AG04449 (cell line): ENCODE data around the gene PRMT7.
A peak's percentile ranks its signal among the peaks of the same experiment; 100 is the strongest.

Experiments used
- CTCF ChIA-PET: fragments of 350-600 bp; formaldehyde crosslinking; extraction: SDS; loops from one replicate; lab custom pipeline; 2021; ENCODE audit warnings: antibody characterized with exemption; lab: Yijun Ruan, JAX
- POLR2A ChIA-PET: fragments of 400-600, 350-600 bp; formaldehyde crosslinking; extraction: SDS; loops from one replicate; lab custom pipeline; 2020; ENCODE audit warnings: antibody characterized with exemption, inconsistent platforms; lab: Yijun Ruan, JAX
- DNase-seq: peaks from one replicate; pipeline ENCODE4 v3.0.0-alpha.2; 2010; ENCODE audit warnings: low read depth, low spot score
- H3K4me3 ChIP-seq: 2 replicates; pipeline ENCODE4 v1.5.1; 2011; ENCODE audit warnings: low read depth, mild to moderate bottlenecking, control low read depth, low read length
- TF ChIP-seq, protein P1 (sequence below): IDR thresholded peaks from one replicate; pipeline ENCODE4 v1.5.1; 2011; ENCODE audit warnings: mild to moderate bottlenecking, moderate library complexity, low read length, control low read depth, inconsistent platforms; ENCODE audit not compliant: insufficient read depth; ENCODE audit errors: missing control alignments

Gene PRMT7, protein sequence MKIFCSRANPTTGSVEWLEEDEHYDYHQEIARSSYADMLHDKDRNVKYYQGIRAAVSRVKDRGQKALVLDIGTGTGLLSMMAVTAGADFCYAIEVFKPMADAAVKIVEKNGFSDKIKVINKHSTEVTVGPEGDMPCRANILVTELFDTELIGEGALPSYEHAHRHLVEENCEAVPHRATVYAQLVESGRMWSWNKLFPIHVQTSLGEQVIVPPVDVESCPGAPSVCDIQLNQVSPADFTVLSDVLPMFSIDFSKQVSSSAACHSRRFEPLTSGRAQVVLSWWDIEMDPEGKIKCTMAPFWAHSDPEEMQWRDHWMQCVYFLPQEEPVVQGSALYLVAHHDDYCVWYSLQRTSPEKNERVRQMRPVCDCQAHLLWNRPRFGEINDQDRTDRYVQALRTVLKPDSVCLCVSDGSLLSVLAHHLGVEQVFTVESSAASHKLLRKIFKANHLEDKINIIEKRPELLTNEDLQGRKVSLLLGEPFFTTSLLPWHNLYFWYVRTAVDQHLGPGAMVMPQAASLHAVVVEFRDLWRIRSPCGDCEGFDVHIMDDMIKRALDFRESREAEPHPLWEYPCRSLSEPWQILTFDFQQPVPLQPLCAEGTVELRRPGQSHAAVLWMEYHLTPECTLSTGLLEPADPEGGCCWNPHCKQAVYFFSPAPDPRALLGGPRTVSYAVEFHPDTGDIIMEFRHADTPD

DNA sequence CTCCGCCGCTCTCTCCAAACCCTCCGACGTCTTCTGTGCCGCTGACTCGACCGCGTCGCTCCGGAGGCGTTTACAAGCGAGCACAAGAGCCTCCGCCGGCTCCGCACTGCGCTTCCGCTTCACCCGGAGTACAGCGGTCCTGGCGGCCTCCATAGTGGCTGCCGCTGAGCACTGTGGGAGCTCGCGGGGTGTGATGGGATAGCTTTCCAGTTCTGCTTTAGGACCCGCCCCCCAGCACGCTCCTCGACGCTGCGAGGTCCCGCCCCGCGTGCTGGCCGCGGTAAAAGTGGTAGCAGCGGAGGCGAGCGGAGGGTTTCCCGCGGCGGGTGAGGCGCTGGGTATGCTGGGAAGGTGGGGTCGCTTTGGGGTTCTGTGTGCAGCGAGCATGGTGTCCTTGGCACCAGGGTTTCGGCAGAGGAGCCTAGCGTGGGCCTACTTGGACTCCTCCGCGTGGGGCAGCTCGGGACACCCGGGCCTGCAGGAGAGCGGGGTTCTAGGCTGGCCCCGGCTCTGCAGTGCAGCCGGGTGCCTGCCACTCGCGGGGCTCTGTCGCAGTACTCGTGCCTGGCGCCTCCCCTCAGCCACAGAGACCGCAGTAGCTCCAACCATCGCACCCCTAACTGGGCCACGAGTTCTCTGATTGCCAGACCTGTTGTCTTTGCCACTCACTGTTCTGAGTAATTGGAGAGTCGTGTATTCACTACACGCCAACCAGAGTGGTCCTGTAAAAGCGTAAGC is at the start of gene PRMT7, which contains the start of gene SLC7A6OS:
TSS of gene PRMT7 (plus strand) at position 246 of the 738 bp plus-strand sequence. CDS start 4,961 bp downstream, outside the sequence.
TSS of gene SLC7A6OS (minus strand) at position 173 of the 738 bp plus-strand sequence. CDS start at position 153, 20 bp downstream.
- no peak for DNase-seq
- ChIA-PET POLR2A (interaction anchor here (0.7 to 1.8 kb wide), 12 partner anchors 9 to 74 kb away, joined by 3 to 19 read pairs (median 6); partner anchors contain the start of genes PLA2G15 and SLC7A6), CTCF (interaction anchor here (1.0 to 2.4 kb wide), 6 partner anchors 10 to 211 kb away, joined by 3 to 34 read pairs (median 4); partner anchors contain the start of gene SLC7A6)
- peak within 1 kb of the TSS; percentile 96 for H3K4me3 ChIP-seq
- TF ChIP-seq, protein P1, sequence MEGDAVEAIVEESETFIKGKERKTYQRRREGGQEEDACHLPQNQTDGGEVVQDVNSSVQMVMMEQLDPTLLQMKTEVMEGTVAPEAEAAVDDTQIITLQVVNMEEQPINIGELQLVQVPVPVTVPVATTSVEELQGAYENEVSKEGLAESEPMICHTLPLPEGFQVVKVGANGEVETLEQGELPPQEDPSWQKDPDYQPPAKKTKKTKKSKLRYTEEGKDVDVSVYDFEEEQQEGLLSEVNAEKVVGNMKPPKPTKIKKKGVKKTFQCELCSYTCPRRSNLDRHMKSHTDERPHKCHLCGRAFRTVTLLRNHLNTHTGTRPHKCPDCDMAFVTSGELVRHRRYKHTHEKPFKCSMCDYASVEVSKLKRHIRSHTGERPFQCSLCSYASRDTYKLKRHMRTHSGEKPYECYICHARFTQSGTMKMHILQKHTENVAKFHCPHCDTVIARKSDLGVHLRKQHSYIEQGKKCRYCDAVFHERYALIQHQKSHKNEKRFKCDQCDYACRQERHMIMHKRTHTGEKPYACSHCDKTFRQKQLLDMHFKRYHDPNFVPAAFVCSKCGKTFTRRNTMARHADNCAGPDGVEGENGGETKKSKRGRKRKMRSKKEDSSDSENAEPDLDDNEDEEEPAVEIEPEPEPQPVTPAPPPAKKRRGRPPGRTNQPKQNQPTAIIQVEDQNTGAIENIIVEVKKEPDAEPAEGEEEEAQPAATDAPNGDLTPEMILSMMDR = no peak

DNA sequence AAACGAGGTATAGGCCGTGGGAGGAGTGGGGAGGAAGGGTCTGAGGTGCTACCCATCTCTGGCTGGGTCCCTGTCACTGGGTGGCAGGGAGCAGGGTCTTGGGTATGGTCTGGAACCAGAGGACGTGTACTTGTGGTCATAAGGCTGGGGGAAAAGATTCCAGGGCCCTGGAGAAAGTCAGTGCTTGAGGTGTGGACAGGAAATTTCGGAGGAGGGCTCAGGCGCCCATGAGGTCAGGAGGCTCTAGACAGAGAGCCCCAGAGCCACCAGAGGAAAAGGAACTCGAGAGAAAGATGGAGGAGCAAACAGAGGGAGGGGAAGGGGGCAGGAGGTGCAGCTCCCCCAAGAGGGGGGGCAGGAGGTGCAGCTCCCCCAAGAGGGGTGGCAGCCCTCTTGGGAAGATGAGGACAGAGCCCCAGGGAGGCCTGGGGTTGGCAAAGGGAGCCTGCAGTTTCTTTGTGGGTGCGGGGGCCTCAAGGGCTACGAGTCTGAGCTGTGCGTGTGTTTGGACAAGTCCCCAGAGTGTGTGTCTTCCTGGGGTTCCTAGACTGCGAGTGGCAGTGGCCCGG is 47.2 kb upstream of the PRMT7 start:
- ChIA-PET POLR2A (interaction anchor here (0.8 to 3.2 kb wide), 16 partner anchors 9 to 199 kb away, joined by 3 to 20 read pairs (median 4); partner anchors contain the start of genes PLA2G15, PRMT7 and SLC7A6OS), CTCF (interaction anchor here (0.8 to 8.9 kb wide), 24 partner anchors 11 to 264 kb away, joined by 3 to 374 read pairs (median 10); partner anchors contain the start of genes ESRP2, PLA2G15, PRMT7 and SLC7A6OS)
- peak overlapping the region; percentile 98 for H3K4me3 ChIP-seq
- TF ChIP-seq, protein P1 = no peak
- DNase-seq = no peak

DNA sequence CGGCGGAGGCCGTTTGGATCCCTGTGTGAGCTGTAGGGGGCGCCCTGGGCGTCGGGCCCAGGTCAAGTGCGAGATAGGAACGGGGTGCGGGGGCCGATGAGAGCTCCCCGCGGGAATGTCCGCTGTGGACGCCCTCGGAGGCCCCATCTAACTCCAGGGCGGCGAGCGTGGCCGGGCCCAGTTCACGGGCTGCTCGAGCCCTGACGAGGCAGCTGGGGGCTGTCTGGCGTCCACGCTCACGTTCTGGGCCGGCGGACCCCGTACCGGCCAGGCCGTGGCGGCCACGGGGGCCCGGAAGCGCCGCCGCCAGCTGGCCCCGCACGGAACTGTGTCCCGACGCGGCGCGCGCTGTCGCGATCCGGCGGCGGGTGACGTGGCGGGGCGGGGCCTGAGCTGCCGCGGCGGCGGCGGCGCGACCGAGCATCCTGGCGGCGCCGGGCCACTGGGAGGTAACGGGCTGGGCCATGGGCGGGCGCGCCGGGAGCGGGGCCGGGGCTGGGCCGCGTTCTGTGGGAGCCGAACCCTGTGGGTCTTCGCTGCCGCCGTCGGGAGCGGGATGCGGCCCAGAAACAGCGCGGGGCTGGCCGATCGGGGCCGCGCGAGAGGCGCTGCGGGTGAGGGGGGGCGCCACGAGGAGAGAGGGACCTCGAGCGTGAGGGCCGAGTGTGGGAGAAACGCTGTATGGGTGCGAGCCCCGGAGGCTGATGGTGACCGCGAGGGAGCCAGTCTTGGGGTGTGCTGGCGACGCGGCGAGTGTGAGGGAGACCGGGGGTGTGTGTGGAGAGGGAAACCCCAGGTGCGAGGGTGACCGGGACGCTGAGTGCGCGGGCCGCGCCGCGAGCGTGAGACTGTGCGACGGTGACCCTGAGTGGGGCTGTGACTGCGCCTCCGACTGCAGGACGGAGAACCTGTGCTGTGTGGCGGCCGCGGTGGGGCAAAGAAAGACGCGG is 46.4 kb upstream of the PRMT7 start, which contains the start of gene SLC7A6:
TSS of gene SLC7A6 (plus strand) at position 399 of the 950 bp plus-strand sequence. CDS start 10,201 bp downstream, outside the sequence.
- POLR2A ChIA-PET = interaction anchor here (0.8 to 3.2 kb wide), 17 partner anchors 8 to 200 kb away, joined by 3 to 20 read pairs (median 4); partner anchors contain the start of genes PLA2G15, PRMT7 and SLC7A6OS
- TF ChIP-seq, protein P1 = peak; percentile 82
- H3K4me3 ChIP-seq = peak within 1 kb of the TSS; percentile 98
- CTCF ChIA-PET = interaction anchor here (0.7 to 8.9 kb wide), 25 partner anchors 11 to 263 kb away, joined by 3 to 374 read pairs (median 10); partner anchors contain the start of genes ESRP2, PLA2G15, PRMT7 and SLC7A6OS
- no peak for DNase-seq

DNA sequence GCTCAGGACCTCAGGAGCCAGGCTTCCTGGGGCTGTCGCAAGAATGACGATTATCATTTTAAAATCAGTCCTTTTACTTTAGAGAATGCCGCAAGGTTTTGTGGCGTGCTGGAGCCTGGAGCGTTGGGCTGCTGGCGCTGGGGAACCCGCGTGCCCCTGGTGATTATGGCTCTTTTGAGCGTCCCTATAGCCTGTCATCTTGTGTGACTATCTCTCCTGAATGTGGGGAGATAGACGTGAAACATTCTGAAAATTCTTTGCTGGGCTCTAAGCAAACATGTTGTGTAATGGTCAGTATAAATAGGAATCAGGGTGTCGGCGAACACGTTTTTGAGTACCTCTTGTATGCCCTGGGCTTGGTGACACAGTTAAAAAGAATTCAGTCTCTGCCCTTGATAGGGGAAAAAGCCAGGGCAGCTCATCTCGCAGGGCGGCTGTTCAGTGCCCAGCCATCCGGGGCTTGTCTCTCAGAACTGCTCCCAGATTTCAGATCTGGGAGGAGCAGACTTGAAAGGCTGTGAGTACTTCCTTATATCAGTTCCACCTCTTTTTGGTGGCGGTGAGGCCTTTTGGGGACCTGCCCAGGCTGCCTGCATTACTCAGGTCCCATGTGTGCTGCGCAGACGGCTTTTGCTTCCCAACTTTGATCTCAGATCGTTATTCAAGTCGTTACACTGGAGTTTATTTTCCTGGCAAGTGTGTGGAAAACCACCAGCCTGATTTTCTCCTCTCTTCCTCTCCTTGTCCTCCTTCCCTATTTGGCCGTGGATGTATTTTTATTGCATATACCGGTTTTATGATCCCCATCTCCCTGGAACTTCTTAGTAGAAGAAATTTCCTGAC is 45.5 kb upstream of the PRMT7 start:
- peak; percentile 65 for DNase-seq
- peak overlapping the region; percentile 98 for H3K4me3 ChIP-seq
- TF ChIP-seq, protein P1 = no peak
- ChIA-PET CTCF (interaction anchor here (6.2 to 8.9 kb wide), 2 partner anchors 46 to 63 kb away, joined by 34 to 374 read pairs; partner anchors contain the start of genes PRMT7 and SLC7A6OS), POLR2A (interaction anchor here (0.6 to 3.2 kb wide), 4 partner anchors 20 to 46 kb away, joined by 3 to 20 read pairs (median 16); partner anchors contain the start of genes PLA2G15, PRMT7 and SLC7A6OS)
